IMR-90 (cell line): ENCODE results near the gene SNTG2. TPM values are rescaled to one million over a fixed set of nuclear protein-coding genes. Genes with fewer than 3 reads are reported as not detected.

ENCODE experiments used
- ATAC-seq: fragments of 200-7000 bp; cut with Tn5 transposase; 2 replicates; pipeline ENCODE4 v1.9.1; 2020; ENCODE audit warnings: low read depth, mild to moderate bottlenecking, moderate library complexity
- BruUV-seq: library from RNA; stranded (reverse); fragments of 400-500 nt; replicated peaks from 2 replicates; lab custom pipeline; 2021; lab: Mats Ljungman, UMichigan
- CTCF ChIA-PET: fragments of 300-600 bp; formaldehyde crosslinking; extraction: SDS; loops from one replicate; lab custom pipeline; 2021; ENCODE audit warnings: antibody characterized with exemption; lab: Yijun Ruan, JAX
- POLR2A ChIA-PET: fragments of 300-600 bp; sonication (Branson Sonifier 250); formaldehyde crosslinking; loops from one replicate; lab custom pipeline; 2022; ENCODE audit warnings: antibody characterized with exemption; ENCODE audit not compliant: unreplicated experiment; lab: Charles Lee
- DNase-seq: peaks from one replicate; pipeline ENCODE4 v3.0.0; 2013
- H2AFZ ChIP-seq: replicated peaks from 2 replicates; pipeline ENCODE3; 2013; ENCODE audit warnings: low read length, mild to moderate bottlenecking; ENCODE audit not compliant: poor library complexity
- H2AK5ac ChIP-seq: 2 replicates; pipeline ENCODE4 v1.6.1; 2013; ENCODE audit warnings: low read depth, low read length, inconsistent platforms
- H2AK9ac ChIP-seq: replicated peaks from 2 replicates; pipeline ENCODE3; 2013; ENCODE audit warnings: mild to moderate bottlenecking, low read depth, low read length, moderate library complexity; ENCODE audit not compliant: poor library complexity
- H2BK120ac ChIP-seq: 2 replicates; pipeline ENCODE4 v1.6.1; 2013; ENCODE audit warnings: low read depth, low read length, inconsistent platforms
- H2BK15ac ChIP-seq: 3 replicates; pipeline ENCODE4 v1.6.1; 2013; ENCODE audit warnings: low read depth, low read length, inconsistent platforms
- H2BK20ac ChIP-seq: 2 replicates; pipeline ENCODE4 v1.6.1; 2013; ENCODE audit warnings: low read depth, mild to moderate bottlenecking, inconsistent platforms, low read length, moderate library complexity
- H2BK5ac ChIP-seq: 2 replicates; pipeline ENCODE4 v1.6.1; 2013; ENCODE audit warnings: mild to moderate bottlenecking, low read depth, low read length, inconsistent platforms; ENCODE audit not compliant: poor library complexity, severe bottlenecking
- H3K14ac ChIP-seq: replicated peaks from 2 replicates; pipeline ENCODE4 v1.6.1; 2013; ENCODE audit warnings: low read depth, low read length, inconsistent platforms
- H3K18ac ChIP-seq: 2 replicates; pipeline ENCODE4 v1.6.1; 2013; ENCODE audit warnings: low read depth, low read length, control low read depth
- H3K23ac ChIP-seq: 2 replicates; pipeline ENCODE4 v1.6.1; 2013; ENCODE audit warnings: low read depth, low read length, inconsistent platforms
- H3K27ac ChIP-seq: 2 replicates; pipeline ENCODE4 v1.5.1; 2013; ENCODE audit warnings: mild to moderate bottlenecking, control low read depth, low read length; ENCODE audit not compliant: insufficient read depth
- H3K27me3 ChIP-seq: 2 replicates; pipeline ENCODE4 v1.6.1; 2013; ENCODE audit warnings: low read length; ENCODE audit not compliant: control insufficient read depth, insufficient read depth
- H3K36me3 ChIP-seq: 2 replicates; pipeline ENCODE4 v1.6.1; 2013; ENCODE audit warnings: low read length, mixed read lengths; ENCODE audit not compliant: control insufficient read depth, insufficient read depth
- H3K4ac ChIP-seq: 2 replicates; pipeline ENCODE4 v1.6.1; 2013; ENCODE audit warnings: low read depth, low read length, inconsistent platforms
- H3K4me1 ChIP-seq: 2 replicates; pipeline ENCODE4 v1.6.1; 2013; ENCODE audit warnings: low read length, mixed read lengths; ENCODE audit not compliant: control insufficient read depth, insufficient read depth
- H3K4me2 ChIP-seq: 2 replicates; pipeline ENCODE4 v1.6.1; 2013; ENCODE audit warnings: low read depth, mild to moderate bottlenecking, control low read depth, low read length, moderate library complexity
- H3K4me3 ChIP-seq: 2 replicates; pipeline ENCODE4 v1.5.1; 2013; ENCODE audit warnings: low read depth, mild to moderate bottlenecking, control low read depth, low read length, moderate library complexity; ENCODE audit not compliant: insufficient read depth
- H3K56ac ChIP-seq: 2 replicates; pipeline ENCODE4 v1.6.1; 2013; ENCODE audit warnings: low read length, inconsistent platforms; ENCODE audit not compliant: insufficient read depth; ENCODE audit errors: extremely low read depth
- H3K79me1 ChIP-seq, 2 experiments: 2 replicates each; pipeline ENCODE4 v1.6.1; 2013; ENCODE audit warnings: low read length in 2 of 2, inconsistent platforms in 1 of 2, low read depth in 1 of 2
- H3K9ac ChIP-seq: 2 replicates; pipeline ENCODE4 v1.6.1; 2013; ENCODE audit warnings: low read depth, low read length, control low read depth
- H3K9me1 ChIP-seq: 2 replicates; pipeline ENCODE4 v1.6.1; 2013; ENCODE audit warnings: low read length, inconsistent platforms; ENCODE audit not compliant: insufficient read depth
- H3K9me3 ChIP-seq: 2 replicates; pipeline ENCODE4 v1.6.1; 2013; ENCODE audit warnings: low read length; ENCODE audit not compliant: control insufficient read depth, insufficient read depth
- H4K20me1 ChIP-seq: 2 replicates; pipeline ENCODE4 v1.6.1; 2013; ENCODE audit warnings: low read length, inconsistent platforms; ENCODE audit not compliant: insufficient read depth
- H4K5ac ChIP-seq: 2 replicates; pipeline ENCODE4 v1.6.1; 2013; ENCODE audit warnings: mild to moderate bottlenecking, low read depth, low read length, control low read depth
- H4K8ac ChIP-seq, 2 experiments: 2 replicates each; pipeline ENCODE4 v1.6.1; 2013; ENCODE audit warnings: low read depth in 2 of 2, low read length in 2 of 2, control low read depth in 1 of 2, inconsistent platforms in 1 of 2
- H4K91ac ChIP-seq: 2 replicates; pipeline ENCODE4 v1.6.1; 2013; ENCODE audit warnings: low read depth, low read length, inconsistent platforms; ENCODE audit not compliant: insufficient read depth
- BHLHE40 ChIP-seq: fragments of 150-350 bp; IDR thresholded peaks from 2 replicates; pipeline ENCODE4 v1.6.1; 2016; ENCODE audit warnings: mild to moderate bottlenecking, low read depth, low read length
- CEBPB ChIP-seq: IDR thresholded peaks from 2 replicates; pipeline ENCODE4 v1.6.1; 2012; ENCODE audit warnings: low read depth, low read length, improper control_type of control experiment
- CHD1 ChIP-seq: IDR thresholded peaks from 2 replicates; pipeline ENCODE4 v1.6.1; 2012; ENCODE audit warnings: low read depth, low read length, improper control_type of control experiment
- FOS ChIP-seq: fragments of 150-350 bp; IDR thresholded peaks from 2 replicates; pipeline ENCODE4 v1.6.1; 2016; ENCODE audit warnings: low read depth, low read length
- MAFK ChIP-seq: IDR thresholded peaks from 2 replicates; pipeline ENCODE4 v1.6.1; 2012; ENCODE audit warnings: low read depth, low read length, improper control_type of control experiment
- MAZ ChIP-seq: IDR thresholded peaks from 2 replicates; pipeline ENCODE4 v1.6.1; 2012; ENCODE audit warnings: low read depth, mild to moderate bottlenecking, low read length, improper control_type of control experiment, moderate library complexity, borderline replicate concordance
- MXI1 ChIP-seq: IDR thresholded peaks from 2 replicates; pipeline ENCODE4 v1.6.1; 2012; ENCODE audit warnings: low read depth, mild to moderate bottlenecking, low read length, moderate library complexity, borderline replicate concordance
- NFE2L2 ChIP-seq: fragments of 150-350 bp; IDR thresholded peaks from 2 replicates; pipeline ENCODE4 v1.6.1; 2016; ENCODE audit warnings: low read depth, mild to moderate bottlenecking, low read length
- POLR2A ChIP-seq: IDR thresholded peaks from 2 replicates; pipeline ENCODE4 v1.6.1; 2012; ENCODE audit warnings: mild to moderate bottlenecking, low read depth, low read length
- RAD21 ChIP-seq: IDR thresholded peaks from 2 replicates; pipeline ENCODE4 v1.6.1; 2012; ENCODE audit warnings: low read length, improper control_type of control experiment
- WGBS, 2 experiments: methylation state at CpG; one replicate each; pipeline versions ENCODE4 v1.1.5 to v1.1.7; 2013; ENCODE audit warnings: missing lambda C conversion rate in 2 of 2; ENCODE audit not compliant: insufficient read length in 1 of 2; ENCODE audit errors: extremely low coverage in 2 of 2; 5-methylcytosine and 5-hydroxymethylcytosine counted together
- dilution Hi-C: fragments of 300-500 bp; cut with HindIII; formaldehyde crosslinking; loops from one replicate; pipeline ENCODE4 v1.14.3; 2018; ENCODE audit warnings: low sequenced_read_pairs; ENCODE audit not compliant: unreplicated experiment
- in situ Hi-C: fragments of 300-500 bp; cut with MboI; formaldehyde crosslinking; loops from 3 replicates; pipeline ENCODE4 v1.14.3; 2019; ENCODE audit warnings: low sequenced_read_pairs, inconsistent platforms, mixed read lengths
- intact Hi-C: fragments of 100-400 bp; cut with micrococcal nuclease; formaldehyde crosslinking; loops from 2 replicates; pipeline ENCODE4 v1.10.0; 2022
- polyA plus RNA-seq, 3 experiments: library from polyadenylated mRNA; depleted of rRNA; stranded (reverse); fragments of >200 nt; gene quantifications; 2 replicates each; pipeline ENCODE4 v1.2.3, GENCODE V29; 2012; ENCODE audit warnings: low replicate concordance in 1 of 3
- total RNA-seq: library from RNA; depleted of rRNA; stranded (reverse); fragments of >200 nt; gene quantifications from 2 replicates; pipeline ENCODE4 v1.2.3, GENCODE V29; 2012
- TF ChIP-seq, protein P1 (sequence below): conservative IDR thresholded peaks from 2 replicates; pipeline ENCODE4 v1.5.1; 2012; ENCODE audit warnings: mild to moderate bottlenecking, low read depth, low read length, improper control_type of control experiment
- TF ChIP-seq, protein P2 (sequence below): fragments of 150-350 bp; IDR thresholded peaks from 2 replicates; pipeline ENCODE4 v1.6.1; 2016; ENCODE audit warnings: low read depth, mild to moderate bottlenecking, low read length, moderate library complexity, borderline replicate concordance

SNTG2 gene
- total and polyA plus RNA-seq, 2 of the 4 experiments (the other 2 are of a cell fraction), result under 0.01 to 0.17 TPM

DNA sequence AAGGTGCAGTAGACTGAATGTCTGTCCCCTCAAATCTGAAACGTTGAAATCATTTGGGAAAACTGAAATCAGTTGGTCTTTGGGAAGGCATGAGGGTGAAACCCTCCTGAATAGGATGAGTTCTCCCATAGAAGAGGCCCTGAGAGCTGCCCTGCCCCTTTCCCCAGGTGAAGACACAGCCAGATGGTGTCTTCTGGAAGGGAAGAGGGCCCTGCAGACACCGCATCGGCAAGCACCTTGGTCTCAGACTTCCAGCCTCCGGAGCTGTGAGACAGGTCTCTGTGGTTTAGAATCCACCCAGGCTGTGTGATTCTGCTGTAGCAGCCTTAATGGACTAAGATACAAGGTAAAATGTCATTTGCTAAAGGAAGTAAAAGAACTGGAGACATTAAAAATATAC lies 42.1 kb upstream of the SNTG2 start:
- no TSS peak for BruUV-seq
- no peak overlapping the region for H2BK20ac ChIP-seq
- no peaks in the 10 kb centered on the region for H3K27me3 ChIP-seq
- no peaks in the 10 kb centered on the region for H3K79me1 ChIP-seq
- DNase-seq (no peak), ATAC-seq (no peak)
- ChIA-PET POLR2A (no interaction called here), CTCF (no interaction called here)
- H4K5ac ChIP-seq, result no peak overlapping the region
- no peak overlapping the region for H3K18ac ChIP-seq
- H2BK15ac ChIP-seq, result no peak overlapping the region
- no peak overlapping the region for H3K56ac ChIP-seq
- H3K36me3 ChIP-seq, result no peaks in the 10 kb centered on the region
- no peak overlapping the region for H3K4me3 ChIP-seq
- no peak overlapping the region for H2AFZ ChIP-seq
- H3K14ac ChIP-seq, result no peak overlapping the region
- no peak overlapping the region for H3K4ac ChIP-seq
- H4K91ac ChIP-seq, result no peak overlapping the region
- H2BK5ac ChIP-seq, result no peak overlapping the region
- H3K9ac ChIP-seq, result no peak overlapping the region
- H3K9me1 ChIP-seq, result no peaks in the 10 kb centered on the region
- no peak overlapping the region for H2AK5ac ChIP-seq
- no peak overlapping the region for H3K23ac ChIP-seq
- H4K8ac ChIP-seq, result no peak overlapping the region
- no peak overlapping the region for H3K4me2 ChIP-seq
- dilution Hi-C loops (no loop called here), in situ Hi-C loops (no loop called here), intact Hi-C loops (no loop called here)
- WGBS, 2 experiments, result no CpG with 5 or more reads among the region's 4 CpGs
- no peak overlapping the region for H3K27ac ChIP-seq
- H4K20me1 ChIP-seq, result no peaks in the 10 kb centered on the region
- H2BK120ac ChIP-seq, result no peak overlapping the region
- no peak overlapping the region for H2AK9ac ChIP-seq
- H3K4me1 ChIP-seq, result no peaks in the 10 kb centered on the region
- peaks cover 10% of the 10 kb centered on the region for H3K9me3 ChIP-seq
- TF ChIP-seq MAZ, result no peak
- TF ChIP-seq CEBPB, result no peak
- TF ChIP-seq, protein P1, sequence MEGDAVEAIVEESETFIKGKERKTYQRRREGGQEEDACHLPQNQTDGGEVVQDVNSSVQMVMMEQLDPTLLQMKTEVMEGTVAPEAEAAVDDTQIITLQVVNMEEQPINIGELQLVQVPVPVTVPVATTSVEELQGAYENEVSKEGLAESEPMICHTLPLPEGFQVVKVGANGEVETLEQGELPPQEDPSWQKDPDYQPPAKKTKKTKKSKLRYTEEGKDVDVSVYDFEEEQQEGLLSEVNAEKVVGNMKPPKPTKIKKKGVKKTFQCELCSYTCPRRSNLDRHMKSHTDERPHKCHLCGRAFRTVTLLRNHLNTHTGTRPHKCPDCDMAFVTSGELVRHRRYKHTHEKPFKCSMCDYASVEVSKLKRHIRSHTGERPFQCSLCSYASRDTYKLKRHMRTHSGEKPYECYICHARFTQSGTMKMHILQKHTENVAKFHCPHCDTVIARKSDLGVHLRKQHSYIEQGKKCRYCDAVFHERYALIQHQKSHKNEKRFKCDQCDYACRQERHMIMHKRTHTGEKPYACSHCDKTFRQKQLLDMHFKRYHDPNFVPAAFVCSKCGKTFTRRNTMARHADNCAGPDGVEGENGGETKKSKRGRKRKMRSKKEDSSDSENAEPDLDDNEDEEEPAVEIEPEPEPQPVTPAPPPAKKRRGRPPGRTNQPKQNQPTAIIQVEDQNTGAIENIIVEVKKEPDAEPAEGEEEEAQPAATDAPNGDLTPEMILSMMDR, result no peak
- no peak for TF ChIP-seq CHD1
- no peak for TF ChIP-seq MXI1
- TF ChIP-seq MAFK, result no peak
- TF ChIP-seq BHLHE40, result no peak
- TF ChIP-seq, protein P2, sequence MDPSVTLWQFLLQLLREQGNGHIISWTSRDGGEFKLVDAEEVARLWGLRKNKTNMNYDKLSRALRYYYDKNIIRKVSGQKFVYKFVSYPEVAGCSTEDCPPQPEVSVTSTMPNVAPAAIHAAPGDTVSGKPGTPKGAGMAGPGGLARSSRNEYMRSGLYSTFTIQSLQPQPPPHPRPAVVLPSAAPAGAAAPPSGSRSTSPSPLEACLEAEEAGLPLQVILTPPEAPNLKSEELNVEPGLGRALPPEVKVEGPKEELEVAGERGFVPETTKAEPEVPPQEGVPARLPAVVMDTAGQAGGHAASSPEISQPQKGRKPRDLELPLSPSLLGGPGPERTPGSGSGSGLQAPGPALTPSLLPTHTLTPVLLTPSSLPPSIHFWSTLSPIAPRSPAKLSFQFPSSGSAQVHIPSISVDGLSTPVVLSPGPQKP, result no peak
- TF ChIP-seq FOS, result no peak
- no peak for TF ChIP-seq POLR2A
- no peak for TF ChIP-seq NFE2L2
- no peak for TF ChIP-seq RAD21
